ENCODE data around the gene ENTREP3.
"Not testable (repeated sequence)": the region's sequence is repeated elsewhere in the genome, so short reads cannot be mapped to it uniquely, and the experiment has no call there.

Gene ENTREP3

DNA sequence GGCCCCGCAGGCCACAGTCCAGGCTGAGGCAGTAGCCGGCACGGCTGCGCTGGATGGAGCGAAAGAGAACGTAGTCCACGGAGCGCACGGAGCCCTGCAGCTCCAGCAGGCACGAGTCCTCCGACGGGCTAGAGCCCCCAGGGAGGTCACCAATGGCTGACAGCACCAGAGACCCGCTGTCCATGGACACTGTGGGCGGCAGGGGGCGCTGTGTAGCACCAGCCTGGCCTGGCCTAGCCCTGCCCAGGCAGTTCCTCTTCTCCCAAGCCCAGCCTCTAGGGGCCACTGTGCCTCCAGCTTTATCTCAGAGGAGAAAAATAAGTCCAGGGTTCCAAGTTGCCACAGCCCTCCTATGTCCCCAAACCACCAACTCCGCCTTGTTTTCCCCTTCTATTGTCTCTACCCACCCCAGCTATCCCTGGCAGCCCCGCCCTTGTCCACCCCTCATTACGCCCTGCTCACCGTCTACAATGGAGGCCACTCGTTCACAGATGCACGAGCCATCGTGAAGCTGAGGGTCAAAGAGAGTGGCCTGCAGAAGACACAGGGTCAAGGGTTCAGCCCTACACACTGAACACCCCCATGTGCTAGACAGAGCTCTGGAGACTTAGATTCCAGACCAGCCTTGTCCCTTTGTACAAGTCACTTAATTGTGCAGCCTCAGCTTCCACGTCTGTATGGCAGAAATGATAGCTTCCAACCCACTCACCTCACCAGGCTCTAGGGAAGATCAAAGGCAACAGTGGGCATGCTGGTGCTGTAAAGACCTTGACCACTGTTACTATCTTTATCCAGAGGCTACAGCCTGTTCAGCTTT, 4.4 kb downstream of the ENTREP3 start:
- peaks cover 3 to 24% of the 10 kb centered on the region in 2 donors for H3K36me3 Mint-ChIP-seq
- peak; percentile 92 for DNase-seq
- peak overlapping the region; percentile 76 for H3K27ac Mint-ChIP-seq

DNA sequence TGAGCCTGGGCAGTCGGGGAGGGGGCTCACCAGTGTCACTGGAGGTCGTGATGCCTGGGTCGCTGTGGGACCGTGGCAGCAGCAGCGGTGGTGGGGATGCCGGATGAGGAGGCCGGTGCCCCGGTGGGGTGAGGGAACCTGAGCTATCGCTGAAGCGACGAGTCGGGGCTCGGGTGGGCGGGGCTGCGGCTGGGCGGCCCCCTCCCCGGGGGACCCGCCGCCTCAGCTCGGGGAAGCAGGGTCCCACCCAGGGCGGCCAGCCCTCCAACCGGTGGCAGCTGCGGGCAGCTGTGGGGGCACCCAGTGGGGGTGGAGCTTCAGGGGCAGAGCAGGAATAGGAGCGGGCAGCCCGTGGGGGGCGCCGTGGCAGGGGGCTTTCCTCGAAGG, 5.0 kb downstream of the ENTREP3 start:
- H3K27ac Mint-ChIP-seq = peak overlapping the region; percentile 81

More for the DNA sequence above, 4.4 kb downstream of the ENTREP3 start:
- H3K4me3 Mint-ChIP-seq = peak overlapping the region; percentile 71 to 86
- ATAC-seq (replicated peaks) = peak; percentile 96 to 98
- no peaks in the 10 kb centered on the region for H3K9me3 Mint-ChIP-seq
- H3K27me3 Mint-ChIP-seq = no peaks in the 10 kb centered on the region
- H3K4me1 Mint-ChIP-seq = peaks cover 32 to 37% of the 10 kb centered on the region in 2 donors

DNA sequence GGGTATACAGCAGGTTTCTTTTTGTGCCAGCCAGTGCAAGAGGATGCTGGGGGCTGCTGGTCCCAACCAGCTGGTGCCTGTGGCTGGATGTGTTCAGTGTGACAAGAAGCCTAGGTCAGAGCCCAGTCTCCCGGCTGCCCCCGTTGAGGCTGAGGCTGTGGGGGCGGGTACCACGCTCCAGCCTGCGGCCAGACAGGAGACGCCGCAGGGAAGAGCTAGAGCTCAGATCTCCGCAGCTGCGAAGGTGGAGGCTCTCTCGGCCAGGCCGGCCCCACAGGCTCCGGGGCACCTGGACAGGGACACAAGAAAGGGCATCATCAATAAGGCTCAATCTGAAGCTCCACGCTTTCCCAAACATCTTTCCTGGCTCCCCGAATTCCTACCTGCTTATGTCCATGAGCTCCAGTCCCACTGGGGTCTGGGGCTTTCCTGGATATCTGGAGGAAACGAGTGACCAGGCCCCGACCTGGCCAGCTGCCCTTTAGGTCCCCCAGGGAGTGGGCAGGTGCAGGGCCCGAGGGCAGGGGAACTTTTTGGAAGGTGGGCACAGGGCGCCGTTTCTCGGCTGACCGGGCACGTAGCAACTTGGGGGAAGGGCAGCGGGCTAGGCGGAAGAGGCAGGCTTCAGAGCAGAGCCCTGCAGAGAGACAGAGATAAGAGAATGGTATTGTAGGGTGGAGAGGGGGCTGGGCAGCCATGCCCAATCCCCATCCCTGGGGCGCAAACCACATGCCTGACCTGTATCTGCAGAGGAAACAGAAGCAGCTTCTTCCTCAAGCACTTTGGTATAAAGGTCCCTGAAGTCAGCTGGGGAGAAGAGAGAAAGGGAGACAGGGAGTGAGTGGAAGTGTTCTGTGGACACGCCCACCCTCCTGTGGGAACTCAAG, 7.4 kb downstream of the ENTREP3 start:
- Mint-ChIP-seq H3K27ac (no peak overlapping the region), H3K27me3 (no peaks in the 10 kb centered on the region), H3K9me3 (no peaks in the 10 kb centered on the region), H3K4me3 (no peak overlapping the region), H3K36me3 (peaks cover 2 to 18% of the 10 kb centered on the region in 2 donors), H3K4me1 (peaks cover 24 to 29% of the 10 kb centered on the region in 2 donors)
- no peak for DNase-seq
- ATAC-seq (replicated peaks) = no peak

More for the DNA sequence above, 5.0 kb downstream of the ENTREP3 start:
- Mint-ChIP-seq H3K36me3 (peaks cover 3 to 23% of the 10 kb centered on the region in 2 donors), H3K27me3 (no peaks in the 10 kb centered on the region), H3K9me3 (no peaks in the 10 kb centered on the region), H3K4me1 (peaks cover 31 to 32% of the 10 kb centered on the region in 2 donors), H3K4me3 (peak overlapping the region; percentile 83 to 86)
- no peak for DNase-seq
- ATAC-seq (replicated peaks) = peak; percentile 21 to 24

DNA sequence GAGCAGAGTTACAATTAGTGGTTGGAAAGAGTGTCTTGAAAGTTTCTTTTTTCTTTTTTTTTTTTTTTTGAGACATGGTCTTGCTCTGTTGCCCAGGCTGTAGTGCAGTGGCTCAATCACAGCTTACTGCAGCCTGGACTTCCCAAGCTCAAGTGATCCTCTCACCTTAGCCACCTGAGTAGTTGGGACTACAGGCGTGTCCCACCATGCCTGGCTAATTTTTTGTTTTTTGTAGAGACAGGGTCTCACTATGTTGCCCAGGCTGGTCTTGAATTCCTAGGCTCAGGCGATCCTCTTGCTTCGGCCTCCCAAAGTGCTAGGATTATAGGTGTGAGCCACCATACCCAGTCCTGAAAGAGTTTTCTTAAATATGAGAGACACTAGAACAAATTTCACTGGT, 8.5 kb downstream of the ENTREP3 start:
- Mint-ChIP-seq H3K27ac (peak overlapping the region; percentile 7), H3K4me1 (peaks cover 25 to 32% of the 10 kb centered on the region in 2 donors), H3K36me3 (peaks cover 2 to 15% of the 10 kb centered on the region in 2 donors)
- not testable (repeated sequence) for H3K27me3 Mint-ChIP-seq; ATAC-seq (replicated peaks); H3K9me3 Mint-ChIP-seq; DNase-seq; H3K4me3 Mint-ChIP-seq

DNA sequence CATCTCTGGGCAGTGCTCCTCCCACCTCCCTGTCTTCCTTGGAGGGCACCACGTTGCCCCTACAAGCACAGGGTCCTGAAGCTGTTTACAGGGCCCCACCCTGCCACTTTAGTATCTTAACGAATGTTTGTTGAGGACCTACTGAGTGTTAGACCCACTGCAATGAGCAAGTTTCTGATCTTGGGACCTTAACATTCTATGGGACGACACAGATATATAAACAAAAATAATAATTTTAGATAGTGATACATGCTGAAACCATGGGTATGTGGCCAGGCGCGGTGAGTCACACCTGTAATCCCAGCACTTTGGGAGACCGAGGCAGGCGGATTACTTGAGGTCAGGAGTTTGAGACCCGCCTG, 10.1 kb downstream of the ENTREP3 start:
- ATAC-seq (replicated peaks) (no peak), DNase-seq (no peak)
- Mint-ChIP-seq H3K36me3 (peaks cover 2 to 22% of the 10 kb centered on the region in 2 donors), H3K4me1 (peaks cover 31 to 39% of the 10 kb centered on the region in 2 donors), H3K27me3 (no peaks in the 10 kb centered on the region), H3K27ac (peak overlapping the region; percentile 84), H3K4me3 (peak overlapping the region; percentile 82 to 84), H3K9me3 (no peaks in the 10 kb centered on the region)

DNA sequence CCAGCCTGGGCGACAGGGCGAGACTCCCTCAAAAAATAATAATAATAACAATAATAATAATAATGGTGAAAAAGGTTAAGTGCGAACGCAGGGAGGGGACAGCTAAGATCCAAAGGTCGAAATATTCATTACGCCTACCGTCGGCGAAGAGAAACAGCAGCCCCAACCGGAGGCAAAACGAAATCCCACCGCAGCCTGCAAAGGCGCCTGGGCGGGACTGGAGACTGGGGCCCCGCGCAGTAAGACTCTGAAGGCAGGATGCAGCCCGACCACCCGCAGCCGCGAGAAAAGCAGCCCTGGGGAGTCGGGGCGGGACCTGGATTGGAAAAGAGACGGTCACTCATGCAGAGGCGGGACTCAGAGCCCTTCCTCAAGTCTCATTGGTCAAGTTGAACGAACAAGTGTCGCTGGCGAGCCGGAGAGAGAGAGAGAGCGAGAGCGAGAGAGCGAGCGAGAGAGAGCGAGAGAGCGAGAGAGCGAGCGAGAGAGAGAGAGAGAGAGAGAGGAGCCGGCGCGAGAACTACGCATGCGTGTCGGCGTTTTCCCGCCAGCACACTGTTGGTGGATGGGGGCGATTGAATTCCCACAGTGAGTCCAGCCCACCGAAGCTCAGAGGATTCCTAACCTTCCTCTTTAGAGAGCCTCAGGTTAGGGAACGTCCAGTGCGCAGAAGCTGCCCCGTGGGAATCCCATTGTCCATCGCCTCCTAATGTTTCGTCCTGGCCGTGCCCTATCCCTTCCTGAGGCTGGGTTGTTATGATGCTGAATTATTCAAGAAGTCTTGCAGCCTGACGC, 10.7 kb downstream of the ENTREP3 start:
- H3K36me3 Mint-ChIP-seq = peaks cover 2 to 22% of the 10 kb centered on the region in 2 donors
- DNase-seq (peak; percentile 93), ATAC-seq (replicated peaks) (peak; percentile 91 to 94)
- peaks cover 29 to 38% of the 10 kb centered on the region in 2 donors for H3K4me1 Mint-ChIP-seq
- H3K27ac Mint-ChIP-seq = peak overlapping the region; percentile 84
- no peaks in the 10 kb centered on the region for H3K27me3 Mint-ChIP-seq
- H3K9me3 Mint-ChIP-seq = no peaks in the 10 kb centered on the region
- peak overlapping the region; percentile 82 to 84 for H3K4me3 Mint-ChIP-seq

DNA sequence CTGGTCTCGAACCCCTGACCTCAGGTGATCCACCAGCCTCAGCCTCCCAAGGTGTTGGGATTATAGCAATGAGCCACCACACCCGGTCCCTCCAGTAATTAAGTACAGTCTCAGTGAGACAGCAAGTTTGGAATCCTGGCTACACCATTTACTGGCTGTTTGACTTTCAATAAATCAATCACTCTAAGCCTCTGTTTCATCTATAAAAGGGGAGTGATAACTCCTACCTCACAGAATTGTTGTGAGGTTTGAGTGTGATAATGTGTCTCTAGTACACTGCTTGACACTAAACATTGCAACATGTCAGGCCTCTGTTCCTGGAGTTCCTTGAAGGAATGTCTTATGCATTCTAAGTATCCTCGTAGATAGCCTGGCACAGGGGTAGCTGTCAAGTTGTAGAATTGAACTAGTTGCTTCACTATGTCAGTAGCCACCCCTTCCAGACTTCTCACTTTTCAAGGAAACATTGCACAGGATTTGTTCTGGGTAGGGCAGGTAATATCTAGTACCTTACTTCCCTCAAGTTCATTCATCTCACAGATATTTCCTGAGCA, 12.4 kb downstream of the ENTREP3 start:
- DNase-seq = no peak
- H3K27ac Mint-ChIP-seq = peak overlapping the region; percentile 6
- no peaks in the 10 kb centered on the region for H3K27me3 Mint-ChIP-seq
- H3K36me3 Mint-ChIP-seq = peaks cover 10 to 31% of the 10 kb centered on the region in 2 donors
- peaks cover 29 to 44% of the 10 kb centered on the region in 2 donors for H3K4me1 Mint-ChIP-seq
- H3K9me3 Mint-ChIP-seq = no peaks in the 10 kb centered on the region
- no peak for ATAC-seq (replicated peaks)
- peak overlapping the region; percentile 82 to 84 for H3K4me3 Mint-ChIP-seq

DNA sequence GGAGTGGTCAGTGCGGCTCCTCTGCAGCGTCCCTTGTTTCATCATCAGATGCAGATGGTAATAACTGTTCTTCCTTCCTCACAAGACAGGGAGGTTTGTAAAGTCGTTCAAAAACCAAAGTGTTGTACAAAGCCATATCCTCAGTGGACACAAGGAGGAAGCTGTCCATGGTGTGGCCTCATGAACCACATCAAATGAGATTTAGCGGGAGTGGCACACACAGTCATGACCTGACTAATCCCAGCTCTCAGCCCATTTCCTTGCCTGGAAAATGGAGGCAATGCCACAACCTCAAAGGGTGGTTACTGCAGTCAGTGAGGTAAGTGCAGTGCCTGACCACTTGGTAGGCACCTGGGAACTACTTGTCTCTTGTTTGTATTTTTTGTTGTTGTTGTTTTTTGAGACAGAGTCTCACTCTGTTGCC, 13.4 kb downstream of the ENTREP3 start:
- peaks cover 29 to 44% of the 10 kb centered on the region in 2 donors for H3K4me1 Mint-ChIP-seq
- peaks cover 12 to 35% of the 10 kb centered on the region in 2 donors for H3K36me3 Mint-ChIP-seq
- H3K27ac Mint-ChIP-seq = no peak overlapping the region
- H3K9me3 Mint-ChIP-seq = no peaks in the 10 kb centered on the region
- DNase-seq = no peak
- H3K27me3 Mint-ChIP-seq = no peaks in the 10 kb centered on the region
- H3K4me3 Mint-ChIP-seq = no peak overlapping the region
- ATAC-seq (replicated peaks) = no peak

DNA sequence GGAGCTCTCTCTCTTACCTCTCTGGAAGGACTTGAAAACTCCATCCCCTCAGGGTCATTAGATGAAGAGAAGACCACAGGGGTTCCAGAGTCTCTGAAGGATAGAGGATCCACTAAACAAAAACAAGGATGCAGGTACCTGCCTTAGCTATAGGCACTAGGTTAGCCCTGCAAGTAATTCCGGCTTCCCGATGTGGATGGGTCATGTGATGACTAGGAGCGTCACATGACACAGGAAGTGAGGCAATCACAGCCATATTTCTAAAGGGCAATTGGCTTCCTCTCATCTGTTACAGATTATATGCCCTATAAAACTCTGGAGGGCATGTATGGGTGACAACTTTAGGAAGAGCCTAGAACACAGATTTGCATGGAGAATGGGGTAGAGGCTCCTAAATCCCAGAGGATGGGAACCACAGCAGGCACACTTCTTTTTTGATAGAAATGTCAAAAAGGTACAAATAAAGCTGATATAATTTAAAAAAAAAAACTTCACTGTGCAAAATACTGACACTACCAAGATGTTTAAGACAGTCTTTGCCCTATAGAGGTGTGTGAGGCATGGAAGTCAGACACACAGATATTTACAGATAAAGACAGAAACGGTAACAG, 14.1 kb downstream of the ENTREP3 start:
- DNase-seq (peak; percentile 52), ATAC-seq (replicated peaks) (peak; percentile 44 to 48)
- Mint-ChIP-seq H3K27ac (peak overlapping the region; percentile 79), H3K36me3 (peaks cover 15 to 37% of the 10 kb centered on the region in 2 donors), H3K4me1 (peaks cover 27 to 44% of the 10 kb centered on the region in 2 donors), H3K9me3 (no peaks in the 10 kb centered on the region), H3K27me3 (no peaks in the 10 kb centered on the region), H3K4me3 (peak overlapping the region; percentile 83 to 85)

DNA sequence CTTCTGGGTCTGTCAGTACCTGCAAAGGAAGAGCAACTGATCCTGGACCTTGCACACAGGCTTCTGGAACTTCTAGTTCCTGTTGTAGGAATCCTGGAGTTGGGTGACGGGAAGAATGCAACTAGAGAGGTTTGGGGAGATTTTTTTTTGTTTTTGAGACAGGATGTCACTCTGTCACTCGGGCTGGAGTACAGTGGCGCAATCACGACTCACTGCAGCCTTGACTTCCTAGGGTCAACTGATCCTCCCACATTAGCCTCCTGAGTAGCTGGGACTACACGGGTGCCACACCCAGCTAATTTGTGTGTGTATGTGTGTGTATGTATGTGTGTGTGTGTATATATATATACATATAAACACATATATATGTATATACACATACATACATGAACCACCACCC, 18.8 kb downstream of the ENTREP3 start:
- Mint-ChIP-seq H3K27ac (no peak overlapping the region), H3K27me3 (no peaks in the 10 kb centered on the region), H3K4me3 (no peak overlapping the region)

DNA sequence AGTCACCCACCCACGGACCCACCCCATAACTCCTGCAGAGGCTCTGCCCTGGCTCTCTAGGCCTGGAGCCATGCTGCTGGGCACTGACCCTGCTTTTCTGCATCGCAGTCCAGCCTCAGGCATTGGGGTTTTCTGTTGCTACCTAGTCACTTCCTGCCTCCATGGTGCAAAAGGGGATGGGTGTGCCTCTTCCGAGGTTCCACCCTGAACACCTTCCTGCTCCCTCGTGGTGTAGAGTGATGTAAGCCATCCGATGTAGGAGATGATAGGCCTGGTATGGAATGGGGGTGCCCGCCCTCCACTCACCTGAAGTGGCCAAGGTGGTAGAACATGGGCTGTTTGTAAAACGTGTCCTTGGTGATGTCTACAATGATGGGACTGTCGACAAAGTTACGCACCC, 19.9 kb downstream of the ENTREP3 start:
- not testable (repeated sequence) for H3K4me3 Mint-ChIP-seq; H3K9me3 Mint-ChIP-seq; H3K27me3 Mint-ChIP-seq; ATAC-seq (replicated peaks); H3K27ac Mint-ChIP-seq; H3K4me1 Mint-ChIP-seq; DNase-seq
- H3K36me3 Mint-ChIP-seq = peaks cover 22 to 32% of the 10 kb centered on the region in 2 donors

More for the DNA sequence above, 18.8 kb downstream of the ENTREP3 start:
- Mint-ChIP-seq H3K9me3 (no peaks in the 10 kb centered on the region), H3K36me3 (peaks cover 22 to 37% of the 10 kb centered on the region in 2 donors), H3K4me1 (peaks cover 9 to 21% of the 10 kb centered on the region in 2 donors)
- DNase-seq (no peak), ATAC-seq (replicated peaks) (no peak)

DNA sequence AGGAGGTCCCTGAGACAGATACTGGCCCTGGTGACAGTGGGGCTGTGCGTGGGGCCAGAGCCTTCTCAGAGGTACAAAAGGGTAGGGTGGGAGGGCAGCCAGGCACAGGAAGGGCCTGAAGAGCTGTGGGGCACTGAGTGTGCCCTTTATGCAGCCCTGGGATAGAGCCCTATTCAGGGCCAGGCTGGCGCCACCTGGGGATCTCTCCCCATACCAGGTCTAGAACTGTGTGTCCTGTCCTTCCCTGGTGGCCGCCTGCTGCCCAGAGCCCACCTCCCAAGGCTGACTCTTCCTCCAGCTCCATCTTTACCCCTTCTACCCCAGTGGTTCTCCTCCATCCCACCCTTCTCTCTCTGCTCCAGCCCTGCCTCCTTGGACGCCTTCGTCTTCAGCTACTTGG, 21.8 kb downstream of the ENTREP3 start:
- not testable (repeated sequence) for H3K27me3 Mint-ChIP-seq; H3K9me3 Mint-ChIP-seq; H3K4me3 Mint-ChIP-seq; H3K27ac Mint-ChIP-seq; ATAC-seq (replicated peaks); H3K4me1 Mint-ChIP-seq; DNase-seq
- peaks cover 14 to 26% of the 10 kb centered on the region in 2 donors for H3K36me3 Mint-ChIP-seq

Measured in stimulated activated naive B cell treated with anti-CD40 and anti-IgM and Interleukin-4, amounts not matched to agents 10 μg/mL and 1 μg/mL and 100 μg/mL, for 72 hours (primary cell).